HCT116 (cell line): Measurements from ENCODE around the gene DDX28. TPM values are rescaled to one million over a fixed set of nuclear protein-coding genes. Genes with fewer than 3 reads are reported as not detected.

Experiments
- ATAC-seq: fragments of 200-7000 bp; cut with Tn5 transposase; 2 replicates; pipeline ENCODE4 v1.9.1; 2020; ENCODE audit warnings: mild to moderate bottlenecking, moderate library complexity
- BruUV-seq: library from RNA; stranded (reverse); fragments of 400-500 nt; replicated peaks from 2 replicates; lab custom pipeline; 2021; lab: Mats Ljungman, UMichigan
- CTCF ChIA-PET: fragments of 300-600 bp; sonication (Branson Sonifier 250); formaldehyde crosslinking; loops from one replicate; lab custom pipeline; 2021; ENCODE audit warnings: antibody characterized with exemption; lab: Charles Lee
- POLR2A ChIA-PET: fragments of 300-600, 350-600 bp; sonication (Branson Sonifier 250); formaldehyde crosslinking; loops from one replicate; lab custom pipeline; 2021; ENCODE audit warnings: antibody characterized with exemption; lab: Charles Lee
- RAD21 ChIA-PET, 2 experiments: fragments of 300-600 bp; sonication (Branson Sonifier 250); formaldehyde crosslinking; loops; one replicate each; lab custom pipeline; 2023; ENCODE audit warnings: low total read pairs in 2 of 2; ENCODE audit not compliant: uncharacterized antibody in 2 of 2, unreplicated experiment in 2 of 2, low non-redundant PET in 1 of 2; lab: Charles Lee
- DNase-seq: peaks from one replicate; pipeline ENCODE4 v3.0.0-alpha.2; 2010; ENCODE audit warnings: low read depth, low spot score
- H2AFZ ChIP-seq: fragments of 200-600 bp; shearing (Covaris generic), sonication (generic); 2 replicates; pipeline ENCODE4 v1.6.1; 2017; ENCODE audit warnings: low read depth, mixed run types, mixed read lengths, antibody characterized with exemption, low read length; ENCODE audit not compliant: poor library complexity, severe bottlenecking
- H3K27ac ChIP-seq: 2 replicates; pipeline ENCODE4 v1.5.1; 2012; ENCODE audit warnings: low read depth, low read length
- H3K27me3 ChIP-seq: fragments of 200-600 bp; sonication (generic); 2 replicates; pipeline ENCODE4 v1.6.1; 2016; ENCODE audit warnings: mixed run types, low read length, mixed read lengths; ENCODE audit not compliant: insufficient read depth
- H3K36me3 ChIP-seq, 2 experiments: fragments of 200-500 bp in 1 of 2; fragments of 200-600 bp in 1 of 2; sonication (Bioruptor generic) in 1 of 2; sonication (generic) in 1 of 2; 2 replicates each; pipeline versions ENCODE4 v1.5.1 to v1.6.1; 2014 to 2016; ENCODE audit warnings: low read length in 2 of 2, inconsistent platforms in 1 of 2, mixed read lengths in 1 of 2, mixed run types in 1 of 2; ENCODE audit not compliant: insufficient read depth in 2 of 2, control insufficient read depth in 1 of 2
- H3K4me1 ChIP-seq, 2 experiments: fragments of 200-600 bp in 1 of 2; sonication (generic) in 1 of 2; 2 replicates each; pipeline versions ENCODE4 v1.5.1 to v1.6.1; 2012 to 2017; ENCODE audit warnings: low read length in 2 of 2, inconsistent platforms in 1 of 2, mild to moderate bottlenecking in 1 of 2, mixed read lengths in 1 of 2, mixed run types in 1 of 2, moderate library complexity in 1 of 2; ENCODE audit not compliant: insufficient read depth in 2 of 2, control insufficient read depth in 1 of 2
- H3K4me2 ChIP-seq: fragments of 200-600 bp; sonication (generic); 2 replicates; pipeline ENCODE4 v1.6.1; 2017; ENCODE audit warnings: mixed run types, low read length, mixed read lengths
- H3K4me3 ChIP-seq, 2 experiments: fragments of 200-600 bp in 1 of 2; sonication (generic) in 1 of 2; replicated peaks in 1 of 2; 2 replicates each; pipeline ENCODE4 v1.5.1; 2011 to 2016; ENCODE audit warnings: low read length in 2 of 2, control low read depth in 1 of 2, low read depth in 1 of 2, mild to moderate bottlenecking in 1 of 2, mixed read lengths in 1 of 2, mixed run types in 1 of 2
- H3K79me2 ChIP-seq: fragments of 200-600 bp; sonication (generic); 2 replicates; pipeline ENCODE4 v1.6.1; 2017; ENCODE audit warnings: mild to moderate bottlenecking, mixed run types, low read length, moderate library complexity, mixed read lengths; ENCODE audit not compliant: insufficient read depth
- H3K9ac ChIP-seq: fragments of 200-600 bp; sonication (generic); 2 replicates; pipeline ENCODE4 v1.6.1; 2016; ENCODE audit warnings: low read length, mixed read lengths
- H3K9me2 ChIP-seq: fragments of 200-600 bp; sonication (generic), shearing (Covaris generic); 2 replicates; pipeline ENCODE4 v1.6.1; 2017; ENCODE audit warnings: mixed run types, mild to moderate bottlenecking, moderate library complexity; ENCODE audit not compliant: insufficient read depth
- H3K9me3 ChIP-seq, 2 experiments: fragments of 200-500 bp in 1 of 2; fragments of 200-600 bp in 1 of 2; sonication (Bioruptor generic) in 1 of 2; sonication (generic) in 1 of 2; 2 replicates each; pipeline ENCODE4 v1.6.1; 2014 to 2017; ENCODE audit warnings: low read length in 2 of 2, mixed read lengths in 2 of 2, inconsistent platforms in 1 of 2, low read depth in 1 of 2, mild to moderate bottlenecking in 1 of 2, mixed run types in 1 of 2, moderate library complexity in 1 of 2; ENCODE audit not compliant: control insufficient read depth in 1 of 2, insufficient read depth in 1 of 2
- H4K20me1 ChIP-seq: fragments of 200-600 bp; sonication (generic), shearing (Covaris generic); 2 replicates; pipeline ENCODE4 v1.6.1; 2017; ENCODE audit warnings: mixed run types, mild to moderate bottlenecking, moderate library complexity; ENCODE audit not compliant: insufficient read depth
- ATF3 ChIP-seq: IDR thresholded peaks from 2 replicates; pipeline ENCODE4 v1.6.1; 2012
- CTCF ChIP-seq, 3 experiments: fragments of 200-600 bp in 1 of 3; sonication (generic) in 1 of 3; IDR thresholded peaks in 2 of 3; conservative IDR thresholded peaks in 1 of 3; 2 replicates each; pipeline ENCODE4 v1.5.1; 2012 to 2017; ENCODE audit warnings: low read depth in 2 of 3, low read length in 2 of 3, antibody characterized with exemption in 1 of 3, borderline replicate concordance in 1 of 3, control low read depth in 1 of 3, mild to moderate bottlenecking in 1 of 3, mixed read lengths in 1 of 3, mixed run types in 1 of 3, moderate library complexity in 1 of 3; ENCODE audit not compliant: insufficient read depth in 1 of 3
- EZH2 ChIP-seq: fragments of 200-600 bp; sonication (generic); IDR thresholded peaks from 2 replicates; pipeline ENCODE4 v1.6.1; 2017; ENCODE audit warnings: antibody characterized with exemption, mixed run types
- EZH2phosphoT487 ChIP-seq: fragments of 200-600 bp; IDR thresholded peaks from 2 replicates; pipeline ENCODE4 v1.6.1; 2018; ENCODE audit warnings: antibody characterized with exemption, borderline replicate concordance
- JUND ChIP-seq: IDR thresholded peaks from 2 replicates; pipeline ENCODE4 v1.6.1; 2012
- POLR2AphosphoS5 ChIP-seq: IDR thresholded peaks from 2 replicates; pipeline ENCODE4 v1.6.1; 2011; ENCODE audit warnings: mild to moderate bottlenecking, low read depth, low read length, moderate library complexity
- SIN3A ChIP-seq: IDR thresholded peaks from 2 replicates; pipeline ENCODE4 v1.6.1; 2012; ENCODE audit warnings: low read depth
- SRF ChIP-seq: IDR thresholded peaks from 2 replicates; pipeline ENCODE4 v1.6.1; 2012; ENCODE audit warnings: low read depth
- TCF7L2 ChIP-seq: IDR thresholded peaks from 2 replicates; pipeline ENCODE4 v1.7.0; 2011; ENCODE audit warnings: borderline replicate concordance, inconsistent platforms; ENCODE audit not compliant: insufficient read depth, insufficient read length; ENCODE audit errors: extremely low read depth
- YY1 ChIP-seq: IDR thresholded peaks from 2 replicates; pipeline ENCODE4 v1.6.1; 2011; ENCODE audit warnings: low read length, low read depth, moderate library complexity, mild to moderate bottlenecking; ENCODE audit not compliant: insufficient replicate concordance; ENCODE audit errors: extremely low read depth
- ZNF274 ChIP-seq: fragments of 200-500 bp; sonication (Bioruptor generic); IDR thresholded peaks from 2 replicates; pipeline ENCODE4 v1.6.1; 2014; ENCODE audit warnings: mild to moderate bottlenecking, low read depth, low read length, inconsistent platforms
- intact Hi-C: fragments of 100-400 bp; cut with micrococcal nuclease; formaldehyde crosslinking; loops from 2 replicates; pipeline ENCODE4 v1.10.0; 2022
- total RNA-seq: library from RNA; stranded (reverse); gene quantifications from one replicate; pipeline ENCODE4 v1.2.1, GENCODE V29; 2021; ENCODE audit not compliant: unreplicated experiment
- TF ChIP-seq, protein P1 (sequence below): IDR thresholded peaks from 2 replicates; pipeline ENCODE4 v1.6.1; 2012; ENCODE audit warnings: low read depth

DDX28 gene
- total RNA-seq, 1 experiment from 2014 or later: 13.8 TPM

GRCh38 chr16:68049449-68049848, 26.4 kb upstream of the DDX28 start:
- ChIA-PET RAD21 (no interaction called here), CTCF (no interaction called here), POLR2A (no interaction called here)
- no peaks in the 10 kb centered on the region for H3K4me1 ChIP-seq
- H3K9me3 ChIP-seq: no peaks in the 10 kb centered on the region
- no peak overlapping the region for H3K4me2 ChIP-seq
- no peak overlapping the region for H3K27ac ChIP-seq
- H3K27me3 ChIP-seq: no peaks in the 10 kb centered on the region
- no peak for ATAC-seq
- intact Hi-C loops: no loop called here
- H3K4me3 ChIP-seq: no peak overlapping the region
- peaks cover 8 to 42% of the 10 kb centered on the region in 2 experiments; a peak in 3 of 4 replicates for H3K36me3 ChIP-seq
- H3K9me2 ChIP-seq: no peaks in the 10 kb centered on the region
- DNase-seq: no peak
- H4K20me1 ChIP-seq: no peaks in the 10 kb centered on the region
- peaks cover 5% of the 10 kb centered on the region; the same call in 1 of the 2 replicates for H3K79me2 ChIP-seq
- TF ChIP-seq SRF (no peak), SIN3A (no peak), CTCF (IDR thresholded peaks at IDR 0.05 in 2 of 3, conservative IDR thresholded peaks at IDR 0.05 in 1 of 3; ENCODE audit: borderline replicate concordance in 1 of 3, insufficient read depth in 1 of 3, low read depth in 2 of 3, low read length in 2 of 3) (no peak), POLR2AphosphoS5 (no peak), ZNF274 (no peak), ATF3 (no peak), EZH2phosphoT487 (no peak), JUND (no peak), TCF7L2 (no peak), YY1 (no peak), EZH2 (no peak)
- TF ChIP-seq, protein P1, sequence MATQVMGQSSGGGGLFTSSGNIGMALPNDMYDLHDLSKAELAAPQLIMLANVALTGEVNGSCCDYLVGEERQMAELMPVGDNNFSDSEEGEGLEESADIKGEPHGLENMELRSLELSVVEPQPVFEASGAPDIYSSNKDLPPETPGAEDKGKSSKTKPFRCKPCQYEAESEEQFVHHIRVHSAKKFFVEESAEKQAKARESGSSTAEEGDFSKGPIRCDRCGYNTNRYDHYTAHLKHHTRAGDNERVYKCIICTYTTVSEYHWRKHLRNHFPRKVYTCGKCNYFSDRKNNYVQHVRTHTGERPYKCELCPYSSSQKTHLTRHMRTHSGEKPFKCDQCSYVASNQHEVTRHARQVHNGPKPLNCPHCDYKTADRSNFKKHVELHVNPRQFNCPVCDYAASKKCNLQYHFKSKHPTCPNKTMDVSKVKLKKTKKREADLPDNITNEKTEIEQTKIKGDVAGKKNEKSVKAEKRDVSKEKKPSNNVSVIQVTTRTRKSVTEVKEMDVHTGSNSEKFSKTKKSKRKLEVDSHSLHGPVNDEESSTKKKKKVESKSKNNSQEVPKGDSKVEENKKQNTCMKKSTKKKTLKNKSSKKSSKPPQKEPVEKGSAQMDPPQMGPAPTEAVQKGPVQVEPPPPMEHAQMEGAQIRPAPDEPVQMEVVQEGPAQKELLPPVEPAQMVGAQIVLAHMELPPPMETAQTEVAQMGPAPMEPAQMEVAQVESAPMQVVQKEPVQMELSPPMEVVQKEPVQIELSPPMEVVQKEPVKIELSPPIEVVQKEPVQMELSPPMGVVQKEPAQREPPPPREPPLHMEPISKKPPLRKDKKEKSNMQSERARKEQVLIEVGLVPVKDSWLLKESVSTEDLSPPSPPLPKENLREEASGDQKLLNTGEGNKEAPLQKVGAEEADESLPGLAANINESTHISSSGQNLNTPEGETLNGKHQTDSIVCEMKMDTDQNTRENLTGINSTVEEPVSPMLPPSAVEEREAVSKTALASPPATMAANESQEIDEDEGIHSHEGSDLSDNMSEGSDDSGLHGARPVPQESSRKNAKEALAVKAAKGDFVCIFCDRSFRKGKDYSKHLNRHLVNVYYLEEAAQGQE: no peak
- H3K9ac ChIP-seq: no peak overlapping the region
- no TSS peak for BruUV-seq
- H2AFZ ChIP-seq: no peak overlapping the region
